ENCODE data around the gene GFM1. TPM values are rescaled to one million over a fixed set of nuclear protein-coding genes. Genes with fewer than 3 reads are reported as not detected.

GFM1 gene
- polyA plus RNA-seq, 1 experiment: 13.9 TPM

GRCh38 chr3:158700559-158700958, 56.2 kb downstream of the GFM1 start:
- Histone ChIP-seq H3K4me3 (ENCODE audit: low read depth, low read length) (no peak overlapping the region), H3K36me3 (ENCODE audit: control insufficient read depth, insufficient read depth, low read length) (no peaks in the 10 kb centered on the region), H3K27me3 (ENCODE audit: control insufficient read depth, insufficient read depth, low read length) (no peaks in the 10 kb centered on the region)
- CTCF ChIA-PET: interaction anchor here (0.7 to 1.7 kb wide), 5 partner anchors 10 to 89 kb away, joined by 3 to 5 read pairs (median 4); no protein-coding TSS in a partner anchor
- TF ChIP-seq CTCF (IDR thresholded peaks at IDR 0.05; ENCODE audit: insufficient read depth, low read depth, low read length): no peak
- DNase-seq (ENCODE audit: low read depth): no peak
- POLR2A ChIA-PET: no interaction called here

DNA sequence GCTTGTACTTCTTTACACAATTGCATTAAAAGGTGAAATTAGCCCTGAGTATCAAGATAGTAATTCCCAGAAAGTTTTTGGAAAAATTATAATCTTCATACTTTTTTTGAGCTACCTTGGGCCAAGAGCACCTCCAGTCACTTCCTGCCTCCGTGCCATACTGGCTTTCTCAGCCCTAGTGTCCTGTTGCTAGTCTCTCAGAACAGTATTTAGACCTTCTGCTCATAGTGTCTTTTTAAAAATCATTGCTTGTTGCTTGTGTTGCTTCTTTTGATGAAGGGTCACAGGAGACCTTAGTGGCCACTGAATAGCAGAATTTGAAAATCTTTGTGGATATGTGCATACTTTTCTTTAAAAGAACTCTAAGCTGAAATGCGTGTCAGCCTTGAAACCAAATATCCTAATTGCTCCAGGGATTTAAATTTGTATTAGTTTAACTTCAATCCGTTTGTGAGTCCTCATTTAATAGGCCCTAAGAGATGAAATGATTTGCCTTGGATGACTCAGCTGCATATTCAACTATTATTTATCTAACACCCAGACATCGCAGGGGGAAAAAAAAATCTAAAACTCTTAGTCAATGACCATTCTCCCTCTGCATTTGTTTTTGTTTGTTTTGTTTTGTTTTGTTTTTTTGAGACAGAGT, 57.2 kb downstream of the GFM1 start:
- Histone ChIP-seq H3K27me3 (ENCODE audit: control insufficient read depth, insufficient read depth, low read length) (no peaks in the 10 kb centered on the region), H3K4me3 (ENCODE audit: low read depth, low read length) (no peak overlapping the region), H3K36me3 (ENCODE audit: control insufficient read depth, insufficient read depth, low read length) (no peaks in the 10 kb centered on the region)
- DNase-seq (ENCODE audit: low read depth): no peak
- CTCF ChIA-PET: interaction anchor here (0.7 to 1.7 kb wide), 5 partner anchors 9 to 88 kb away, joined by 3 to 5 read pairs (median 3); no protein-coding TSS in a partner anchor
- no peak for TF ChIP-seq CTCF (IDR thresholded peaks at IDR 0.05; ENCODE audit: insufficient read depth, low read depth, low read length)
- POLR2A ChIA-PET: no interaction called here

DNA sequence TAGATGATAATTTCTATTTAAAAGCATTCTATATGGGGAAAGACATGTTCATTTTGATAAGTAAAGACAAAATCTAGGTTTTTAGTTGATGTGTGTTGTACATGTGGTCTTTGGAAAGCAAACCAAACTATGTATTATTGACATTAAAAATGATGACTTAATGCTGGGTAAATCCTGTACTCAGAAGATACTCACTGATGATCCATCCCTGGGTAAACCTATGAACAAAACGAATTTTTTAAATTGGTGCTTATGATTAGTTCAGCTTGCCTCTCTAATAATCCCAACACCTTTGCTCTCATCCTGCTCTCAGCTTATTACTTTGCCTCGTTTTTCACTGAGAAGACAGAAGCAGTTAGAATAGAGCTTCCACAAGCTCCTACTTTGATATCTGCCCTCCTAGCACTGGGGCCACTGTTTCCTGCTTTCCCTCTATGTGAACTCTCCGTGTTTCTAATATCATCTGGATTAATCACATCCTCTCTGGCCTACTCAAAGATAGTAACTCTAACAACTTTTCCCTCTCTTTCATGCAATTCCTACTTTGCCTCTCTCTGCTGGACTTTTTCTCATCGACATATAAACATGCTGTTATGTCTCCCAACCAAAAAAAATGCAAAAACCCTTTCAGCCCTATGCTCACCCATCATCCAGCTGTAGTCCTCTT, 58.6 kb downstream of the GFM1 start:
- peak; percentile 63 for DNase-seq (ENCODE audit: low read depth)
- POLR2A ChIA-PET: interaction anchor here (0.6 kb wide), 1 partner anchor 1333 kb away, joined by 3 read pairs; no protein-coding TSS in a partner anchor

DNA sequence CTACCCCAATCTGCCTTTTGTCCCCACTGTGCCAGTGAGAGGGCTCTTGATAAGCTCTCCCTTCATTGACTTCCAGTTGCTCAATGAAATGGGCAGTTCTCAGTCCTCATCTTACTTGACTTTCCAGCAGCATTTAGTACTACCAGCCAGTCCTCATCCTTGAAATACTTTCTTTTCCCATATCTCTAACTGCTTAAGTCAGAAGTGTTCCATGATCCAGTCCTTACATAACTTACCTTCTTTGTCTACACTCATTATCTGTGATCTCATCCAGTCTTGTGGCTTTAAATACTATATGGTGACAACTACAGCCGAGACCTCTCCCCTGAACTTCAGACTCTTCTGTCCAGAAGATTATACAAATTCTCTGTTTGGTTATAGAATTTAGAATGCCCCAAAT, 59.2 kb downstream of the GFM1 start:
- no peak for DNase-seq (ENCODE audit: low read depth)
- no peak for TF ChIP-seq CTCF (IDR thresholded peaks at IDR 0.05; ENCODE audit: insufficient read depth, low read depth, low read length)
- ChIA-PET POLR2A (no interaction called here), CTCF (interaction anchor here (0.9 to 2.2 kb wide), 3 partner anchors 23 to 88 kb away, joined by 4 to 13 read pairs (median 5); no protein-coding TSS in a partner anchor)
- Histone ChIP-seq H3K4me3 (ENCODE audit: low read depth, low read length) (no peak overlapping the region), H3K36me3 (ENCODE audit: control insufficient read depth, insufficient read depth, low read length) (no peaks in the 10 kb centered on the region), H3K27me3 (ENCODE audit: control insufficient read depth, insufficient read depth, low read length) (no peaks in the 10 kb centered on the region)

More for the DNA sequence above, 58.6 kb downstream of the GFM1 start:
- TF ChIP-seq CTCF (IDR thresholded peaks at IDR 0.05; ENCODE audit: insufficient read depth, low read depth, low read length): no peak
- H3K4me3 ChIP-seq (ENCODE audit: low read depth, low read length): no peak overlapping the region
- no peaks in the 10 kb centered on the region for H3K36me3 ChIP-seq (ENCODE audit: control insufficient read depth, insufficient read depth, low read length)
- CTCF ChIA-PET: interaction anchor here (0.9 to 2.2 kb wide), 3 partner anchors 24 to 88 kb away, joined by 4 to 13 read pairs (median 5); no protein-coding TSS in a partner anchor
- no peaks in the 10 kb centered on the region for H3K27me3 ChIP-seq (ENCODE audit: control insufficient read depth, insufficient read depth, low read length)

- CTCF ChIA-PET: interaction anchor here (1.2 to 2.1 kb wide), 2 partner anchors 9 to 80 kb away, joined by 3 to 7 read pairs; no protein-coding TSS in a partner anchor
- H3K4me3 ChIP-seq (ENCODE audit: low read depth, low read length): no peak overlapping the region
- POLR2A ChIA-PET: interaction anchor here (0.7 to 1.0 kb wide), 2 partner anchors 16 to 92 kb away, joined by 3 to 5 read pairs; partner anchors contain the start of gene MFSD1
- H3K27me3 ChIP-seq (ENCODE audit: control insufficient read depth, insufficient read depth, low read length): no peaks in the 10 kb centered on the region
- H3K36me3 ChIP-seq (ENCODE audit: control insufficient read depth, insufficient read depth, low read length): no peaks in the 10 kb centered on the region
- peak; percentile 98 for DNase-seq (ENCODE audit: low read depth)
- TF ChIP-seq CTCF (IDR thresholded peaks at IDR 0.05; ENCODE audit: insufficient read depth, low read depth, low read length): no peak
Measured at GRCh38 chr3:158709666-158710083, 65.3 kb downstream of the GFM1 start.

Data from BJ (cell line).